Measurements from ENCODE around the gene IGLL5. TPM values are rescaled to one million over a fixed set of nuclear protein-coding genes. Genes with fewer than 3 reads are reported as not detected.
"Not testable (repeated sequence)": the region's sequence is repeated elsewhere in the genome, so short reads cannot be mapped to it uniquely, and the experiment has no call there.

The IGLL5 gene
- total RNA-seq, 3 donors from 2014 or later (not counting 1 experiment from before 2014, with no cell fraction given), result 0.38 to 124 (median 0.93) TPM

- no peaks in the 10 kb centered on the region for H3K9me3 ChIP-seq (ENCODE audit: control insufficient read depth, insufficient read depth, low read length)
- H3K36me3 ChIP-seq (ENCODE audit: control insufficient read depth, insufficient read depth, low read length), result no peaks in the 10 kb centered on the region
- no peaks in the 10 kb centered on the region for H3K27me3 Mint-ChIP-seq (ENCODE audit: low read depth in 2 of 2)
- no peak overlapping the region for H3K4me3 ChIP-seq (ENCODE audit: low read length)
- no peaks in the 10 kb centered on the region for H3K36me3 Mint-ChIP-seq
- TF ChIP-seq CTCF (IDR thresholded peaks at IDR 0.05), result no peak
- ATAC-seq, result no peak
- peaks cover 6 to 12% of the 10 kb centered on the region in 2 donors for H3K4me1 Mint-ChIP-seq
- H3K27me3 ChIP-seq (ENCODE audit: control insufficient read depth, insufficient read depth, low read length), result no peaks in the 10 kb centered on the region
- no peak for DNase-seq
- H3K9me3 Mint-ChIP-seq, result no peaks in the 10 kb centered on the region
- WGBS (ENCODE audit: insufficient coverage), result 88% methylated on average over 7 of the region's 7 CpGs
- intact Hi-C loops (cut with micrococcal nuclease), result no loop called here
- no peak overlapping the region for H3K4me3 Mint-ChIP-seq
- no peak overlapping the region for H3K27ac ChIP-seq (ENCODE audit: low read length)
- peaks cover 8% of the 10 kb centered on the region for H3K4me1 ChIP-seq (ENCODE audit: control insufficient read depth, insufficient read depth, low read length)
- no peak overlapping the region for H3K27ac Mint-ChIP-seq
Measured at GRCh38 chr22:22920104-22920654, 32.6 kb downstream of the IGLL5 start.

GRCh38 chr22:22920910-22921550 lies 33.4 kb downstream of the IGLL5 start:
- H3K4me1 ChIP-seq (ENCODE audit: control insufficient read depth, insufficient read depth, low read length), result peaks cover 9% of the 10 kb centered on the region
- Mint-ChIP-seq H3K27me3 (ENCODE audit: low read depth in 2 of 2) (no peaks in the 10 kb centered on the region), H3K4me1 (peaks cover 11 to 20% of the 10 kb centered on the region in 2 donors), H3K36me3 (no peaks in the 10 kb centered on the region), H3K4me3 (no peak overlapping the region), H3K9me3 (no peaks in the 10 kb centered on the region), H3K27ac (no peak overlapping the region)
- no peak for TF ChIP-seq CTCF (IDR thresholded peaks at IDR 0.05)
- DNase-seq, result no peak
- no peaks in the 10 kb centered on the region for H3K27me3 ChIP-seq (ENCODE audit: control insufficient read depth, insufficient read depth, low read length)
- intact Hi-C loops (cut with micrococcal nuclease), result no loop called here
- WGBS (ENCODE audit: insufficient coverage), result 94% methylated on average over 13 of the region's 13 CpGs
- no peaks in the 10 kb centered on the region for H3K36me3 ChIP-seq (ENCODE audit: control insufficient read depth, insufficient read depth, low read length)
- no peaks in the 10 kb centered on the region for H3K9me3 ChIP-seq (ENCODE audit: control insufficient read depth, insufficient read depth, low read length)
- no peak overlapping the region for H3K4me3 ChIP-seq (ENCODE audit: low read length)
- ATAC-seq, result no peak
- no peak overlapping the region for H3K27ac ChIP-seq (ENCODE audit: low read length)

GRCh38 chr22:22921575-22921974 lies 34.0 kb downstream of the IGLL5 start:
- H3K27me3 ChIP-seq (ENCODE audit: control insufficient read depth, insufficient read depth, low read length), result no peaks in the 10 kb centered on the region
- WGBS (ENCODE audit: insufficient coverage), result 88% methylated on average over 8 of the region's 8 CpGs
- peaks cover 15 to 25% of the 10 kb centered on the region in 2 donors for H3K4me1 Mint-ChIP-seq
- H3K9me3 Mint-ChIP-seq, result no peaks in the 10 kb centered on the region
- intact Hi-C loops (cut with micrococcal nuclease), result no loop called here
- TF ChIP-seq CTCF (IDR thresholded peaks at IDR 0.05), result no peak
- H3K4me3 ChIP-seq (ENCODE audit: low read length), result no peak overlapping the region
- no peak overlapping the region for H3K27ac ChIP-seq (ENCODE audit: low read length)
- no peaks in the 10 kb centered on the region for H3K36me3 ChIP-seq (ENCODE audit: control insufficient read depth, insufficient read depth, low read length)
- ATAC-seq (no peak), DNase-seq (no peak)
- peaks cover 14% of the 10 kb centered on the region for H3K4me1 ChIP-seq (ENCODE audit: control insufficient read depth, insufficient read depth, low read length)
- H3K9me3 ChIP-seq (ENCODE audit: control insufficient read depth, insufficient read depth, low read length), result no peaks in the 10 kb centered on the region
- H3K4me3 Mint-ChIP-seq, result no peak overlapping the region
- H3K36me3 Mint-ChIP-seq, result no peaks in the 10 kb centered on the region
- no peaks in the 10 kb centered on the region for H3K27me3 Mint-ChIP-seq (ENCODE audit: low read depth in 2 of 2)
- no peak overlapping the region for H3K27ac Mint-ChIP-seq

- intact Hi-C loops (cut with micrococcal nuclease); H3K9me3 ChIP-seq (ENCODE audit: control insufficient read depth, insufficient read depth, low read length); H3K27me3 ChIP-seq (ENCODE audit: control insufficient read depth, insufficient read depth, low read length); H3K4me3 Mint-ChIP-seq; H3K4me3 ChIP-seq (ENCODE audit: low read length); H3K27ac ChIP-seq (ENCODE audit: low read length); H3K36me3 Mint-ChIP-seq; H3K9me3 Mint-ChIP-seq; DNase-seq; ATAC-seq; H3K27ac Mint-ChIP-seq; H3K36me3 ChIP-seq (ENCODE audit: control insufficient read depth, insufficient read depth, low read length); H3K27me3 Mint-ChIP-seq (ENCODE audit: low read depth in 2 of 2): not testable (repeated sequence)
- H3K4me1 ChIP-seq (ENCODE audit: control insufficient read depth, insufficient read depth, low read length), result peaks cover 22% of the 10 kb centered on the region
- H3K4me1 Mint-ChIP-seq, result peaks cover 23 to 32% of the 10 kb centered on the region in 2 donors
- 85% methylated on average over 11 of the region's 16 CpGs for WGBS (ENCODE audit: insufficient coverage)
Measured at GRCh38 chr22:22922092-22922953, 34.7 kb downstream of the IGLL5 start.

Measured in natural killer cell (primary cell).